NCI-H748 treated with DMSO at 0.1 percent for 48 hours (cell line): ENCODE data around the gene TUBGCP6.

Source experiments
- DNase-seq: peaks from one replicate; lab custom pipeline; 2025; lab: John Stamatoyannopoulos, UW

TUBGCP6 gene

DNA sequence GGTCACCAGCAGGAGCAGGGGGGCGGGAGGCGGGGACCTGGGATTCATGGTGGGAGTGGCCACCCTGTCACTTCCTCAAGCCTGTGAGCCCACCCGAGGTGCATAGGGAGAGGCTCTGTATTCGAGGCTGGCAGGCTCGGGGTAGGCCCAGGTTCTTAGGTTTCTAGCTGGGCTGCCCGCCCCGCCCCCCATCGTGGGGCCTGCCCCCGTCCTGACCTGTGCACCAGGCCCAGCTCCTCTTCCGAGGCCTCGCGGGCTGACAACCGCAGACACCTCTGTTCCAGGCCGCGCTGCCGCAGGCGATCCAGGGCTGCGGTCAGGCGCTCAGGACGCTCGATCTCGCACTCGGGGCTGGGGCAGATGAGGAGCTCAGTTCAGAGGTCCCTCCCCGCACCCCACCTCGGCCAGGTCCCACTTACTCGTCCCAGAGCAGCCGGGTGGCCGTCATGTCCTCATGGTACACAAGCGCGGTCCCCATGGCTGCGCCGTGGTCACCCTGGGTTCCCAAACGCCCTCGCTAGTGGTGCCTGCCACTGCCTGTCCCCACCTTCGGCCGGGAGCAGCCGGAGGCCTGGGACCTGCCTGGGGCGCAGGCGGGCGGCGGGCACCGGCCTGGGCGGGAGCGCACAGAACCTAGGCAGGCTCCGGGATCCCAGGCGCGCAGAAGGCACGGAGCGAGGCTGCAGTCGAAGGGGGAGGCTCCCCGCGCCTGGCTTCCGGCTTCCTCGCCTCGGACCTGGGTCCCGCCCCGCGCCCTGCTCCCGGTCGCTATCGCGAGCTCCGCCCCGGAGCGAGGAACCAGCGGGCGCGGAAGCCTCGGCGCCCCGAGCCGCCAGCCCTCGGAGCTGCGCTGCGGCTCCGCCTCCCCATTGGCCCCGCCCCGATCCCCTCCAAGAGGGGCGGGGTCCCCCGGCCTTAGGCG lies 6.0 kb upstream of the TUBGCP6 start, which contains the start of gene HDAC10:
Gene HDAC10 (minus strand): TSS at position 711 of the 922 bp plus-strand sequence. CDS start 233 bp downstream, at position 478.
- DNase-seq = peak; percentile 50

DNA sequence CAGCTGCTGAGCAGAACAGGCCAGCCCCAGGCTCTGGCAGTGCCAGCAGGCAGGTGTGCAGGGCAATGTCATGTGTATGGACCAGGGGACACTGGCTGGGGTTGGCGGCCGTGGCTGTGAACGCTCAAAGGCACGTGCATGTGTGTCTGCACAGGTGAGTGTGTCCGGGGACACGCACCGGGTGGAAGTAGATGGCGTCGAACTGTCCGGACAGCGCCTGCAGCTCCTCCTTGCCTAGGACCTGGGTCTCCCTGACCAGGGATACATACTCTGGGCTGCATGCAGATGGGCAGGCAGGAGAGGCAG lies 5.4 kb upstream of the TUBGCP6 start:
- DNase-seq = no peak

DNA sequence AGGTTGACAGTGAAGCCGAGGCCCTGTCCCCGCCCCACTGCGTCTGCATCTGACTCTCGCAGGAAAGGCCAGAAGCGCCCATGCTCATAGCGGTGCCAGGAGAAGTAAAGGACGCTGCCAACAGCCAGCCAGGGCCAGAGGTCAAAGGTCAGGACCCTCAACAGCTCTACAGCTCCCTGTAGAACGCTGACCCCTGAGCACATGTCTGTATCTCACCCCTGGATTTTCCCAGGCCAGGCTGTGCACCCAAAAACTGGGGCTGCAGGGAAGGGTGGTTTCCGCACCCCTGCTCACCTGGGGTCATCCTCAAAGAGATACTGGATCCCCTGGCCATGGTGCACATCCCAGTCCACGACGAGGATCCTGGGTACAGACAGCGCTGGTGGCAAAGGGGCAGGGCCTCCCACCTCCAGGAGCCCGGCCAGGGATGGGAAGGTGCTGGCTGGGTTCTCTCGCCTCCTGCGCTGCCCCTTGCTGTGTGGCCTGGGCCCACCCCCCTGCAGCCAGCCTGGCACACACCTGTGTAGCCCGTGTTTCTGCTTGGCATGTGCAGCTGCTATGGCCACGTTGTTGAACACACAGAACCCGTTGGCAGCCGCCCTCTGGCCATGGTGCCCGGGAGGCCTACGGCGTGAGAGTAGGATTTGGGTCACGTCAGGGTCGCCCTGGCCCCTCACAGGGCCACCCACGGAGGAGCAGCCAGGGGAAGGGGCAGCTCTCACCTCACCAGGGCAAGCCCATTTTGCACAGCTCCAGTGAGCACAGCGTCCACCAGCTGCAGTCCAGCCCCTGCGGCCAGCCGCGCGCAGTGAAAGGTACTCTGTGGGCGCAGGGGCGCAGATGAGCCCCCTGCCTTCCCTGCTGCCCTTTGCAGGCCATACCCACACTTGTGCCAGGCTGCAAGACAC lies 4.8 kb upstream of the TUBGCP6 start:
- DNase-seq = no peak

DNA sequence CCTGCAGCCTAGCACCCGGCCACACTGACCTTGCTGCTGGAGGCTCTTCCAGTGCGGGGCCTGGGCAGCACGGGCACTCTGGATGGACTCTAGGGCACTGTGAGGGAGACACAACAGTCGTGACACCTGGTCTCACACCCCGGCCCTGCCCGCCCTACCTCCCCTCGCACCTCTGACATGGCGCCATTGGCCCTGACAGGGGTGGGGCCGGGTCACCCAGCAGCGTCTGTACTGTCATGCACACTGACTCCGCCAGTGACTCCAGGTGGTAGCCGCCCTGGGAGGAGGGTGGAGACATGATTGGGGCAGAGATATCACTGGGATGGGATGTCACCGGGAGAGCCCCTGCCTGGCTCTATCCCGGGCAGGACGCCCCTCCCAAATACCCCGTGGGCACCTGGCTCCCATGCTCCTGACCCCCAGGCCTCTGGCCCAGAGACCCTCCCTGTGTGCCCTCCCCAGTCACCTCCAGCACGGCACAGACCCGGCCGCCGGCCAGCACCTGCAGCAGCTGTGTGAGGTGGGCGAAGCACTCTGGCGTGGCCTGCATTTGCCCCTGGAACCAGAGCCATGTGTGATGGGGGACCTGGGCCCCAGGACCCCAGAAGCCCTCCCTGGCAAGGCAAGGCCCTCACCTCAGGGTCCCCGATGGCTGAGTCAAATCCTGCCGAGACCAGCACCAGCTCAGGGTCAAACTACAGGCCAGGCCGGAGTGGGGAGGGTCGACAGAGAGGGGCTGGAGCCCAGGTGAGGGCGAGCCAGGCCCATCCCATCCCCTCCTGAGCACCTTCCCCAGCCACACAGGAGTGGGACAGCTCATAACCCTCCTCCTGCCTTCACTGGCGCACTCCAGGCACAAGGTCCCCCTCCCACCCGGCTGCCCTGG lies 3.6 kb upstream of the TUBGCP6 start:
- DNase-seq = no peak

DNA sequence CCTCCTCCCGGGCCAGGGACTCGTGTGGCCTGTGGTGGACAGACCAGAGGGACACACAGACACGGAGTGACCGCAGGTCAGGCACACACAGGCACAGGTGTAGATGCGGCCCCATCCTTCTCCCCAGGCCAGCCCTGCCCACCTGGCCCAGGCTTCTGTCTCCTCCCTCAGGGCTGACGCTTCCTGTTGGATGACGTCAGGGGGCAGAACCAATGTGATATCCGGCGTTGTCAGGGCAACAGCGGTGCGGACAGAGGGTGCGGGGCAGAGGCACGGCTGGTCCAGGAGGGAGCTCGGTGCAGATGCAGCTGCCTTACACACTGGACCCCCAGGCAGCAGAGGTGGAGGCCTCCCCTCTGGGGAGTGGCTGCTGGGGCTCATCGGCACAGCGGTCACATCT lies 2.9 kb upstream of the TUBGCP6 start:
- peak; percentile 63 for DNase-seq

DNA sequence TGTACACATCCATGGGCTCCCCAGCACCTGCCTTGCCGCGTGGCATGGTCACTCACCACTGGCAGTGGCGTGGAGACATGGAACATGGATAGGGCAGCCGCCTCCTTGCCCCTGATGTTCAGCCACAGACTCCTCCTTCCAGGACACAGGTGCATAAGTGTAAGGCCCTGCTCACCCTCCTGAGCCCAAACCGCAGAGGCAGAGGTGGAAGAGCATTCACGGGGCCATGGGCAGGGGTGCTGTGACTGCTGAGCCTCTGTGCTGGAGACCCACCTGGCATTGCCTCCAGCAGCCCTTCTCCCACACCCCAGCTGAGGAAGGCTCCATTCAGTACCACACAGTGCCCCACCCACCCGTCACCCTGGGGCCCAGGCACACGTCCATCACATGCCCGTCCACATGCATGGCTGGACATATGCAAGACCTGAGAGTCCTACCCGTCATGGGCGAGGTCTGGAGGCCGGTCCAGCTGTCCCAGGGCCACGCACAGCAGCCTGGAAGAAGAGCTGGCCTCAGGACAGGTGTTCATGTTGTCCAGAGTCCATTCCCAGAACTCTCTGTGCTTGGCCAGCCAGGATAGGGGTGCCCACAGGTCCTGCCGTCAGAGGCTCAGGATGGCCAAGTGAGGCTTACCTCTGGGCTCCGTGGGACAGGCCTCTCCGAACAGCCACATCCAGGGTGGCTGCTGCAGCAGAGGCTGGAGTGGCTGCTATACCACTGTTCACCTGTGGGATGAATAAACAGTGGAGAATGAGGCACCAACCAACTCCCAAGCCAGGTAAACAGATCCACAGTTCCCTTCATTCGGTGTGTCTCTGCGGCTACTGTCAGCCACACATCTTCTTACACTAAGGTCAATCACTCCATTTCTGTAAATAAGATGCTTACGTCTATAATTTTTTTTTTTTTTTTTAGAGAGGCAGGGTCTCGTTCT lies 1.7 kb upstream of the TUBGCP6 start:
- DNase-seq = no peak

DNA sequence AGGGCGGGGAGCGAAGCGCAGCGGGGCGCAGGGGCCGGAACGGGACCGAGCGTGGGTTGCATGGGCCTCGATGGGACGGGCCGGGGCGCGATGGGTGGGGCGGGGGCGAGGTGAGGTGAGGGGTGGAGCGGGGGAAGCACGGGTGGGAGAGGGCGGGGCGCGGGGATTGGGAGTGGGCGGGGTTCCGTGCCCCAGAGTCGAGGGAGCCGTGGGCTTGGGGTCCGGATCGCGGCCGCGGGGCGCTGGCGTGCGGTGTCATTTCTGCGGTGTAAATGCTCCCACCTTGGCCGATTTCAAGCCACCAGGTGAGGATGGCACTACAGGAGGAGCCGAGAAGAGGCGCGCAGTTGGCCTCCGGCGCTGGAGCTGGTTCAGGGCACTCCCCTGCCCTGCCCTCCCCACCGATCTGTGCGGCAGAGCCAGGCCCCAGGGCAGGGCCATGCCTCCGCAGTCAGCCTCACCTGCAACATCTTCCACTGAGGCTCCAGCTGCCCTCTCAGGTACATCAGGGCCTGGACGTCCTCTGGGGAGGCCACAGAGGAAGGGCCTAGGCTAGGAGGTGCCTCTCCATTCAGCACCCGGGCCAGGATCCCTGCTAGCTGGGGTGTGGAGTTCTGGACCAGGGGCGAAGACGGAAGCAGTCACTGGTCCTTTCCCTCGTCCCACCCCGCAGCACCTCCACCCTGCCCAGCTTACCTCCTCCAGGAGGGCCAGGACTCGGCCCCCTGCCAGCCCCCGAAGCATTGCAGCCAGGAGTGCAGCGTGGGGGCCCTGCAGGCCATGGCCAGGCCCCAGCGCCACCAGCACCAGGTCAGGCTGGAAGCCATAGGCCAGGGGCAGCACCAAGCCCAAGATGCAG lies 620 bp upstream of the TUBGCP6 start:
- DNase-seq = no peak

DNA sequence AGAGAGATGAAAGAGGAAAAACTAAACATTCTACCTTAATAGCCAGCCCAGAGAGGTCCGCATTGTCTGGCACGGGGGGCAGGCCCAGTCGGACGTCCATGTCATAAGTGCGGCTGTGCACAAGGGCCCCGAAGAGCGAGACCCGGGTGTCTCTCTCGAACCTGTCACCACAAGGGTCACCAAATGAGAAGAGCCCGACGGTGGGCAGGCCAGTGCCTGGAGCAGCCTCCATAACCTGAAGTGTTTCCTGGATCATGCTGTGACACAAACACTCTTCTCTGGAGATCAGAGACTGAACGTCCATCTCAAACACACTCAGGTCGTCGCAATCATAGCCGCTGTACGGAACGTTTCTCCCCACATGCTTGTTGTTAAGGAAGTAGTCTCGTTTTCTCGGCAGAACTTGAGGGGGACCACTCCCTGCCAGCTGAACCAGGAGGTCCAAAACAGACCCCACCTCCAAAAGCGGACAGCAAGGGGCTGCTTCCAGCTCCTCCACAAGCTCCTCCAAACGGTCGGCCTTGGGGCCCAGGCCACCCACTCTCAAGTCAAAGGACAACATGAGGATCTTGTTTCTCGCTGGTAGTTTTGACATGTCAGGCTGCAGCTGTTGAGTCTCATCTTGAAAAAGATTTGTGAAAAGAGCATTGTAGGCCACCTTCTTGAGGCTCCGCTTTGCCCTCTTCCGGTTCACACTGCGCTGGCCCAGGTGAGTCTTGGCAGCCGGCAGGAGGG lies 971 bp downstream of the TUBGCP6 start:
- DNase-seq = no peak

DNA sequence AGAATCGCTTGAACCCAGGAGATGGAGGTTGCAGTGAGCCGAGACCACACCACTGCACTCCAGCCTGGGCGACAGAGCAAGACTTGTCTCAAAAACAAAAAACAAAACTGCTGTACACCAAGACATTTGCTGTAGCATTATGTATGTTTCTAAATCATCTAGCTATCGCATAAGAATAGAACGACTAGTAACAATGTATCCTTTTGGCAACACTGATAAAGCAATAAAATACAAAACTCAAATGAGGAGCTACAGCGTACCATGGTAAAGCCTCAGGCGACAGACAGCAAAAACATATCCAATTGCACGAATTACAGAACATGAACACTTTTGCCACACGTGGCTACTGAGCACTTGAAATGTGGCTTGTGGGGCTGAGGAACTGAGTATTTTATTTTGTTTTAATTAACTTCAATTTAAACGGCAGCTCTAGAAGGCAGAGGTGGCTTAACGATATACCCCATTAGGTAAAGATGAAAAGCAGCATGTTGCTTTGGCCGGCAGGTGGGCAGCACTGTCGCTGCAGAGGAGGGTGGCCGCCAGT lies 2.3 kb downstream of the TUBGCP6 start:
- no peak for DNase-seq

DNA sequence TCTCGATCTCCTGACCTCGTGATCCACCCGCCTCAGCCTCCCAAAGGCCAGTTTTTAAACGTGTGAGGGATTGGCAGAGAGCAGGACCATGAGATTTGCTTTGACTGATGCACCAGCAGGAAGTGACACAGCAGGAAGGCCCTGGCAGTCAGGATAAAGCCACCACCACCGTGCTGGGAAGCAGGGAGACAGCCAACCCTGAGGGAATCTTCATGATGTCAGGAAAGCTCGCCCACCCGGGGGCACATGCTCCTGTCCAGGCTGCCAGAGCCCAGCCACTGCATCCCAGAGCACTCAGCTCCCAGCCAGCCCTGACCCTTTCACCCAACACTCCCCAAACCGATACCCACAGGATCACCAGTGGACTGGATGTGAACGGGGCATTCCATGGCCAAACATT lies 6.1 kb downstream of the TUBGCP6 start:
- DNase-seq = no peak

DNA sequence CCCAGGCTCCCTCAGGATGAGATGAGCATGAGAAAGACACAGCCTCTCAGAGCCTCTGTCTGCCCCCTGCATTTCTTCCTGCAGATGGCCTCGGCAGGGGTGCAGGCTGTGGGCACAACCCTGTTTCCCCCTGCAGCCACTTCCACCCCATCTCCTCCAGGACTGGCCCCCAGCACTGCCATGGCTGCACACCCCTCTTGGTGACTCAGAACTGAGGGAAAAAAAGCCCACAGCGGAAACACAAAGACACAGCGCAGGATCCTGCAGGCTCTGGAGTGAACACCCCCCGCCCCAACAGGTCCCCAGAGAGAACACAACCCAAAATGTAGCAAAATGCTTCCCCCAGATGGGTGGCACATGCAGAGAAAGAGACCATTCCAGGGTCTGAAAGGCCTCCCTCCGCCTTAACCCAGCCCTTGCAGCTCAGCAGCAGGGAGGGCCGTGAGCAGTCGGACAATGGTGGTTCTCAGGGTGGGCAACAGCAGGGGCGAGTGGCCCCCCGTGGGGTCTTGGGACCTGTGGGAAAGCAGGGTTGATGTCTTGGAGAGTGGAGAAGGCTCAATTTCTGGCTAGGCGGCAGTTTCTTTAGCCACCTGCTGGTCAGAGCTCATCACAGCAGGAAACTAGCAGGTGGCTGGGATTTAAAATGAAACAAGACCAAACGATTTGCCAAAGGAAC lies 8.0 kb downstream of the TUBGCP6 start:
- no peak for DNase-seq

DNA sequence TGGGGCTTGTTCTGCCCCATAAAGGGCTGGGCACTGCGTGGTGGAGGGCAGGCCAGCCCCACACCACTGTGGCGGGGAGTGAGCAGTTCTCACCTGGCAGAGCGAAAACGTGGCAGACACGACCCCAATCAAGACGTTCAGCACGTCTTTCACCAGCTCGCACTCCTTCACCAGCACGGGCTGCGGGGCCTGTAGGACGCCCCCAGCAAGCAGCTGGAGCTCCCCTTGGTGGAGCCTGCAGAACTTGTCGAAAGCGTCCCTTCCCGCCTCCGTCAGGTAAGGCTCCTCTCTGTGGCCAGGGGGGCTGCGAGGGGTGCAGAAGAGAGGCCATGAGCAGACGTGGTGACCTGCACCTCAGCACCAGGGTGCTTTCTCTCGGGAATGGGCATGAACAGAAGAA lies 11.6 kb downstream of the TUBGCP6 start:
- no peak for DNase-seq

DNA sequence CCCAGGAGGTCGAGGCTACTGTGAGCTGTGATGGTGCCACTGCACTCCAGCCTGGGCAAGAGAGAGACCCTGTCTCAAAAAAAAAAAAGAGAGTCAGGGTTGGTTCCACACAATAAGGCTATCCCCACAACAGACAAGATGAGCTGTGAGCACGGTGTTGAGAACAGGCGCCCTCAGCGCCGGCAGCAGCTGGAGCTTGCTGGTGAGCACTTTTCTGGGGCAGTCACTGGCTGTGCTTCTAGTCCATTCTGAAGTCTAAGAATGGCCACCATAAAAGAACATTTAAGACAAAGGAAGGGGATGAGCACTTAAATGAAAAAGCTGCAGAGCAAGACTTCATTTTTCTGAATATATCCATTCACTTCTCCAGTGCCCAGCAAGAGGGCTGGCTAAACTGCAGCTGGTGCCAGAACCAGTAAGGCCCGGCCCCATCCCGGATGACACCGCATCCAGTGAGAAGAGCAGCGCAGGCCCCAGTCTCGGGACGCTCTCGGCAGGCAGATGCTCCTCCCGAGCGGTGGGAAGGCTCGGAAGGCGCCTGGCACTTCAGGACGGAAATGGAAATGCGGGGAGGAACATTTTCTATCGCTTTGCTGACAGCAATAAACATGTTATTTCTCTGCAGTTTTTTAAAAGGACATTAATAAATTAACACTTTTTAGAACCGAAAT lies 12.2 kb downstream of the TUBGCP6 start:
- no peak for DNase-seq

DNA sequence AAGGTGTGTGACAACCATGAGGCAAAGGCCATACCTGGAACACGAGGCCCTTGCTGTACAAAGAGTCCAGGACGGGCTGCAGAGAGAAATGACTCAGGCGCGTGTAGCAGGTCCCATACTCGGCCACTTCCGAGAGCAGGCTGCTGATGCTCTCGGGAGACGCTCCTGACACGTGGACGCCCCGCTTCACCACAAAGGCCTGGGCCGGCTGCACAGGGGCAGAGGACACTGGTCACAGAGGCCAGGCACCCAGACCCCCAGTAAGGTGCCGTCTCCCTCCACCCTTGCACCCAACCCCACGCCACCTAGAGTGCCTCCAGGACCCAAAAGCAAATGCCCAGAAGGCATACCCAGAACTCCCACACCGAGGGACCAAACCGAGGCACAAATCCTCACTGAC lies 15.5 kb downstream of the TUBGCP6 start:
- DNase-seq = no peak

DNA sequence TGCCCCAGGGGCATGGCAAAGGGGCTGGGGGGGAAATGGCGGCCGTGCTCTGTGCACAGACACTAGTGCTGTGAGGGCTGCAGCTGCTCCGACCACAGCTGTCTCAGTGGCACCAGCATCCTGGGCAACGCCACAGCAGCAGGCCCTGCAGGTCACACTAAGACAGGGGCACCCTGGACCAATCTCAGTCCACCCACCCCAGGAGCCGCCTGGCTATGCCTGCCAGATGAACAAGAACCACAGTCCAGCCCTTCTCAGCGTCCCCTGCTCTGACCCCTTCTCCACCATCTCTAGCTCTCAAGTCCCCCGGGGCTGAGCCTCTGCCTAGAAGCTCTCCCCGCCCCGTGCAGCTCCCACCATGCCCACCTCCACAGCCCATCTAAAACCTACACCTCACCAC lies 16.5 kb downstream of the TUBGCP6 start:
- no peak for DNase-seq

DNA sequence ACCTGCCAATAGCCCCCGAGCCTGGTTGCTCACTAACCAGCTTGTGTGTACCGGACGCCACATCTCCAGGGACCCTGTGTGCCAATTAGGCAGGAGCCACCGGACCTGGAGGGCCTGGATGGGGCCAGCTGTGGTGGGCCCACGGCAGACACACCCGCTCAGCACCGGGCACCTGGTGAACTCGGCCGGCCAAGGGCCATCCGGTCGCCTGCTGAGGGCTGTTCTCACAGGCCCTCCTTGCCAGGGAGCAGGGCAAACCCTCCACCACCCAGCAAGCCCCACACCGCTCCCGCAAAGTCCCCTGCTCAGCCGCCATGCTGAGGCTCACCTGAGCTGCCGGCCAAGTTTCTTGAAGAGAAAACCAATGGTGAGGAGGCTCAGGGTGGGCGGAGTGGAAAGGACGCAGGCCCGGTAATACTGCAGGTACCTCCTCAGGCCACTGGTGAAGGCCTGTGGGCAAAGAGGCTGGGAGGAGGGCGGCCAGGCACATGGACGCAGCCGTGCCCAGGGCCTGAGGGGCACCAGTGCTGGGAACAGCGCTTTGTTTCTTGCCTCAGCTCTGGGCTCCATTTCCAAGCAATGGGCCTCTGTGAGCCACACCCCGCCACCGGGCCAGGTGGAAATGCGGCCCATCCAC lies 17.1 kb downstream of the TUBGCP6 start:
- DNase-seq = no peak

DNA sequence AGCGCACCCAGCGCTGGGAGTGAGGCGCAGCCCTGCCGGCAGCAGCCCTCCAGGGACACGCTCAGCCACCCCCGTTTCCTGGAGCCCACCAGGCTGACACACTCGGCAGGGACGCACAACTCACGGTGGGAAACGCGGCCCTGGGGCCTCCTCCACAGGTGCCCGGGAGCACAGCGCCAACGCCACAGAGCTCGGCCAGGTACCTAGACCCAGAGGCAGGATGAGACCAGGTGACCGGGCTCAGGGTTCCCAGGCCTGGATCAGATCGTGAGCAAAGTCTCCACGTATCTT lies 18.0 kb downstream of the TUBGCP6 start:
- DNase-seq = no peak
